Stimulated activated CD4-positive, alpha-beta T cell treated with anti-CD3 and anti-CD28 coated beads, Interleukin-4, amount 100 ng/mL, for 48 hours (primary cell): ENCODE data around the gene DOC2A.

Experiments
- DNase-seq, 2 donors: peaks; one replicate each; pipeline ENCODE4 v3.0.0-alpha.2; 2020; ENCODE audit warnings: low read depth in 2 of 2

DOC2A gene

GRCh38 chr16:29989111-29989858, 21.5 kb downstream of the DOC2A start:
- no peak for DNase-seq

GRCh38 chr16:29988346-29989075, 22.3 kb downstream of the DOC2A start:
- no peak for DNase-seq

GRCh38 chr16:29987371-29988085, 23.3 kb downstream of the DOC2A start:
- no peak for DNase-seq

- DNase-seq: no peak
These were observed 23.9 kb downstream of the DOC2A start for GRCh38 chr16:29986931-29987330.

GRCh38 chr16:29986231-29986630, 24.6 kb downstream of the DOC2A start:
- DNase-seq: no peak

DNA sequence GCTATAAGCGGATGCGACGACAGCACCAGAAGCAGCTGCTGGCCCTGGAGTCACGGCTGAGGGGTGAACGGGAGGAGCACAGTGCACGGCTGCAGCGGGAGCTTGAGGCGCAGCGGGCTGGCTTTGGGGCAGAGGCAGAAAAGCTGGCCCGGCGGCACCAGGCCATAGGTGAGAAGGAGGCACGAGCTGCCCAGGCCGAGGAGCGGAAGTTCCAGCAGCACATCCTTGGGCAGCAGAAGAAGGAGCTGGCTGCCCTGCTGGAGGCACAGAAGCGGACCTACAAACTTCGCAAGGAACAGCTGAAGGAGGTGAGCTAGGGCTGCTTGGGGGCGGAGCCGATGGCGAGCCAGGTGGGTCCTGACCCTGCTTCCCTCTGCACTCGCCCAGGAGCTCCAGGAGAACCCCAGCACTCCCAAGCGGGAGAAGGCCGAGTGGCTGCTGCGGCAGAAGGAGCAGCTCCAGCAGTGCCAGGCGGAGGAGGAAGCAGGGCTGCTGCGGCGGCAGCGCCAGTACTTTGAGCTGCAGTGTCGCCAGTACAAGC, 25.5 kb downstream of the DOC2A start:
- DNase-seq: no peak

GRCh38 chr16:29984764-29985147, 26.1 kb downstream of the DOC2A start:
- no peak for DNase-seq

DNA sequence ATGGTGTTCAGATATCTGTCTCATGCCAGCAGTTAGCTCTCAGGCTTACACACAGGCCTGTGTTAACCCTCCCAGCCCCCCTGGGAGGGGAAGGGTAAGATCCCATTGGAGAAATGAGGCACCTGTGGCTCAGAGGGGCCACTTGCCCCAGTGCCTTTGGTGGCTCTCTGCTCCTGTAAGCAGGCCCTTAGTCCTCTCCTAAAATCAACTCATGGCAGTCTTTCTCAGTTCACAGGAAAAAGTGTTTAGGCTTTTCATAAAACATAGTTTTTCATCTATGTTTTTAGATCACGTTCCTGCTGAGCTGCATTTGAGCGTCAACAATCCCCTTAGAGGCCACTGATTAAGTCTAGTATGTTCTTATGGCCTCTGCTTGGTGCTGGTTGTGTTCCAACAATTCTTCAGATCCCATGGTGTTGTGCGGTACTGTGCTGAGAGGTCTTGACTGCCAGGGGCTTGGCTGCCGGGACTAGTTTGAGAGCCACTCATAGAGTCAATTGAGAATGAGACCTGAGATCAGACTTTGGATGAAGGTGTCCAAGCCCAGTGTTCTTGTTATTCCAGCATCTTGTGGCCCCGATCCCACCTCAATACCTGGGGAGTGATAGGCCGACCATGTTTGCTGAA, 26.6 kb downstream of the DOC2A start:
- no peak for DNase-seq

GRCh38 chr16:29983420-29984136, 27.2 kb downstream of the DOC2A start:
- no peak for DNase-seq

- no peak for DNase-seq
These were observed 28.0 kb downstream of the DOC2A start for GRCh38 chr16:29982560-29983419.

- no peak for DNase-seq
These were observed 32.1 kb downstream of the DOC2A start for GRCh38 chr16:29978564-29979270.

GRCh38 chr16:29978081-29978480, 32.7 kb downstream of the DOC2A start:
- no peak for DNase-seq

GRCh38 chr16:29977063-29977825, 33.6 kb downstream of the DOC2A start:
- DNase-seq: no peak

DNA sequence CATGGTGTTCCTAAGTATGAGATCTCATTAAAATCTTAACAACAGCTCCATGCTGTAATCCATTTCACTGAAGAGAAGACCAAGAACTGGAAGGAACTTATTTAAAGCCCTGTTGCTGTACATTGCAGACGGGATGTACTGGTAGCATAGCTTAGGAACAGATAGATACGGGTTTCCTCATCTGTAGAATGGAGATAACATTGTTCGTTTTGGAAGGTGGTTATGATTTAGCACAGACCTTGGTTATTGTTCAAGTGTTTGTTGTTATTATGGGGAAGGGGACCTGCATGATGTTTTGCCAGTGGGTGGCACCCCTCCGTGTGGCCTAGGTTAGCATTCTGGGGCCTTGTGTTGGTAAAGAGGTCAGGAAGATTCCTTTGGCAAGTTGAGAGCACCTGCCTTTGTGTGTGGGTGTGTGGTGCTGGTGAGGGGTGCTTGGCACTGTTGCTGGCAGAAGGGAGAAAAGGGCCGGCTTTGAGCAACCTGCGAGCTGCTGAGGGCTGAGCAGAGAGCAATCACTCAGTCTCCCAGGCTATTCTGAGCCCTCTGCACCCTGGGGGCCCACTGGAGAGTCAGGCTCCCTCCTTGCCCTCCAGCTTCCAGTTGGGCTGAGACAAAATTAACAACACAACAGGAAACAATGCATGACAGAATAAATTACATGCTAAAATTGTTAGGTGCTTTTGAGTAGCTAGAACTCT, 34.9 kb downstream of the DOC2A start:
- DNase-seq: no peak

DNA sequence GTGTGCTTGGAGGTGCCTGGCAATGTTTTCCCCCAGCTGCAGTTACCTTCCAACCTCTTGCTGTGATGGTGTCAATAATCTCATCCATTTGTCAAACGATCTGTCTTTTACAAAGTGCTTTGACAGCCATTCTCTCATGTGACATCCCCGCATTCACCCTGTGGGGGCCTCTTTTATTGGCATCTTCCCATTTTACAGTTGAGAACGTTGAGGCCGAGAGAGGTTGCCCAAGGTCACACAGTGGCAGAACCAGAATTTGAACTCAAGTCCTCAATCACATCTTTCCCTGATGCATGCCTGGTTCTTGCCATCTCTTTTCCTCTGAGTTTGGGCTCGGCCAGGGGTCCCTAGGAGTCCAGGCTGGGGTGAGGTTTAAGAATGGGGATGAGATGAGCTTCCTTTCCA, 35.7 kb downstream of the DOC2A start:
- DNase-seq: no peak

GRCh38 chr16:29974291-29975133, 36.3 kb downstream of the DOC2A start:
- DNase-seq: no peak
